Duodenal mucosa (tissue), 2 donors: Measurements from ENCODE around the gene COX17.

Source experiments
- H3K27ac ChIP-seq: one replicate; pipeline ENCODE4 v1.7.0; 2013; ENCODE audit warnings: low read depth, low read length
- H3K27me3 ChIP-seq, 2 donors: one replicate each; pipeline ENCODE4 v1.7.0; 2013; ENCODE audit warnings: low read length in 2 of 2, control low read depth in 1 of 2; ENCODE audit not compliant: insufficient read depth in 2 of 2, control insufficient read depth in 1 of 2
- H3K36me3 ChIP-seq, 2 donors: one replicate each; pipeline ENCODE4 v1.7.0; 2013; ENCODE audit warnings: low read length in 2 of 2, control low read depth in 1 of 2; ENCODE audit not compliant: insufficient read depth in 2 of 2, control insufficient read depth in 1 of 2
- H3K4me1 ChIP-seq, 2 donors: one replicate each; pipeline ENCODE4 v1.7.0; 2013; ENCODE audit warnings: low read length in 2 of 2, control low read depth in 1 of 2; ENCODE audit not compliant: insufficient read depth in 2 of 2, control insufficient read depth in 1 of 2
- H3K4me3 ChIP-seq, 2 donors: one replicate each; pipeline ENCODE4 v1.7.0; 2013; ENCODE audit warnings: low read length in 2 of 2, low read depth in 1 of 2
- H3K9ac ChIP-seq, 2 donors: one replicate each; pipeline ENCODE4 v1.7.0; 2013; ENCODE audit warnings: low read length in 2 of 2, low read depth in 1 of 2
- H3K9me3 ChIP-seq, 2 donors: one replicate each; pipeline ENCODE4 v1.7.0; 2013; ENCODE audit warnings: low read length in 2 of 2, control low read depth in 1 of 2; ENCODE audit not compliant: control insufficient read depth in 1 of 2

The COX17 gene

DNA sequence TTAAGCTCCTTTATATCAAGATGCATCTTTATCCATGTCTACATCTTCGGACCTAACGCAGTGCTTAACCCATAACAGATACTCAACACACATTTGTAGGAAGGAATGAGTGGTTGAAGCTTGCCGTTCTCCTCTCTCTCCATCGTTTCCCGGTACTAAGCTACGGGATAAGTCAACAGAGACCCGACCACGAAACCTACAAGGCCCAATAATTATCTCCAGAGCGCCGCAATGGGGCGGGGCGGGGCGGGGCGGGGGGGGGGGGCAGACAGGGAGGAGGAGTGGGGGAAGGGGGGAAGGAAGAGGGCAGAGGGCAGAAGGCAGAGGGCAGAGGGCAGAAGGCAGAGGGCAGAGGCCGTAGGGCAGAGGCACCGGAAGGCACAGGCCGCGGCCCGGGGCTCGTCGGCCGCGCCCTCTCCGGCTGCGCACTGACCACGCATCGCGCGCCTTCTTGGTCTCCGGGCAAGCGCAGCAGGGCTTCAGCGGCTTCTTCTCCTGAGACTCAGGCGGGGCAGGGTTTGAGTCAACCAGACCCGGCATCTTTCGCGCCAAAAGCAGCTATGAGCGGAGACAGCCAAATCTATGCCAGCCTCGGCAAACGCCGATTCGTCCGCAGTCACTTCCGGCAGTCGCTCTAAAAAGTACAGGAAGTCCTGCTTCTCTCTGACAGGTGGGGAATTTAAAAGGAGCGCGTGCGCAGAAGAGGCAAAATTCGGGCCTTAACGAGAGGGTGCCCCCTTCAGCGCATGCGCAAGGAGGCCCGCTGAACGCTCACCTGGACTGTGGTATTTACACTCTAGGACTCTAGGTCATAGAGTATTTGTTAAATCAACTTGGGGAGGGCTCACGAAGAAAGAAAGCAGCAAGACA, at the start of gene COX17:
Gene COX17 (minus strand): TSS at position 636 of the 870 bp plus-strand sequence. CDS start 96 bp downstream, at position 540.
- Histone ChIP-seq H3K27me3 (no peaks in the 10 kb centered on the region), H3K9ac (peak within 1 kb of the TSS; percentile 59 to 69), H3K27ac (peak within 1 kb of the TSS; percentile 91), H3K4me3 (peak within 1 kb of the TSS; percentile 72 to 90), H3K36me3 (peaks cover 10 to 25% of the 10 kb centered on the region in 2 donors), H3K4me1 (peaks cover 13 to 15% of the 10 kb centered on the region in 2 donors), H3K9me3 (no peaks in the 10 kb centered on the region)

- no peaks in the 10 kb centered on the region for H3K4me1 ChIP-seq
- no peak overlapping the region for H3K27ac ChIP-seq
- H3K9me3 ChIP-seq, result no peaks in the 10 kb centered on the region
- no peaks in the 10 kb centered on the region for H3K27me3 ChIP-seq
- H3K36me3 ChIP-seq, result no peaks in the 10 kb centered on the region
- no peak overlapping the region for H3K4me3 ChIP-seq
- no peak overlapping the region for H3K9ac ChIP-seq
Measured at GRCh38 chr3:119726909-119727308, 49.7 kb upstream of the COX17 start.

DNA sequence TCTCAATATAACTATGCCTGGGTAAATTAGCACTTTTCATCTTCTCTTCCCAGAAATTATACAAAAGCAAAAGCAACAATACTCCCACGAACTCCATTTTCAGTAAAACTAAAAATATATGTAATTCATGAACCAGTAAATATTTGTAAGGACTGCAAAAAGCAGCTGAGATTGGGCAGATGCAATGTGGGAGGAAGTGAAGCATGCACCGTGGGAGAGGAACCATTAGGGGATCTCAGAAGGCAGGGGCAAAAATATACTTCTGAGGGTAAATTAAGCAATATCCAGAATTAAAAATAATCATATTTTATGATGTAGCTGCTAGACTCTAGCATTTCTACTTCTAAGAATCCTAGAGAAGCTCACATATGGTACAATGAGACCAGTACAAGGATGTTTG, 45.8 kb upstream of the COX17 start:
- H3K4me3 ChIP-seq, result no peak overlapping the region
- H3K4me1 ChIP-seq, result peaks cover 0 to 2% of the 10 kb centered on the region in 2 donors
- H3K9ac ChIP-seq, result no peak overlapping the region
- no peaks in the 10 kb centered on the region for H3K9me3 ChIP-seq
- no peaks in the 10 kb centered on the region for H3K27me3 ChIP-seq
- no peaks in the 10 kb centered on the region for H3K36me3 ChIP-seq
- no peak overlapping the region for H3K27ac ChIP-seq

DNA sequence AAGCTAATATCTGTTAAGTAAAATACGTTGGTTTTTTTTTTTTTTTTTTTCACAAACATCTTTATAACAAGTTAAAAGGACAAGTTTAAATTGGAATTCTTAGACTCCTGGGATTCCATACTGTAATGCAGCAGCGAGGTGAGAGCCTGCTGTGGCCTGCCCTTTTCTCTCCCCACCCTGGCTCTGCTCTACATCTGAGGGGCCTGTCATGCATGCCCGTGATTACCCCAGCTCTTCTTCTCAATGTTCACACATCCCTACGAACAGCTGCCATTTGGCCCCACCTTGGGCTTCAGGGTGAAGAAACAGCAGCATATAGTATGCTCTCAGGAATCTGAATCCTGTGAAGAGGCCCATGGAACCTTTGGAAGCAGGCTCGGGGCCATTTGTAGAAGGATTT, 40.3 kb upstream of the COX17 start:
- Histone ChIP-seq H3K36me3 (no peaks in the 10 kb centered on the region), H3K4me3 (no peak overlapping the region), H3K27me3 (no peaks in the 10 kb centered on the region), H3K9me3 (no peaks in the 10 kb centered on the region), H3K9ac (no peak overlapping the region), H3K4me1 (peaks cover 9 to 14% of the 10 kb centered on the region in 2 donors), H3K27ac (no peak overlapping the region)

GRCh38 chr3:119716998-119717397, 39.8 kb upstream of the COX17 start:
- H3K4me1 ChIP-seq, result peaks cover 9 to 14% of the 10 kb centered on the region in 2 donors
- H3K9ac ChIP-seq, result no peak overlapping the region
- H3K36me3 ChIP-seq, result no peaks in the 10 kb centered on the region
- no peak overlapping the region for H3K4me3 ChIP-seq
- no peak overlapping the region for H3K27ac ChIP-seq
- no peaks in the 10 kb centered on the region for H3K9me3 ChIP-seq
- no peaks in the 10 kb centered on the region for H3K27me3 ChIP-seq

GRCh38 chr3:119715105-119715504, 37.9 kb upstream of the COX17 start:
- no peak overlapping the region for H3K27ac ChIP-seq
- no peaks in the 10 kb centered on the region for H3K9me3 ChIP-seq
- H3K9ac ChIP-seq, result no peak overlapping the region
- H3K27me3 ChIP-seq, result no peaks in the 10 kb centered on the region
- no peak overlapping the region for H3K4me3 ChIP-seq
- no peaks in the 10 kb centered on the region for H3K36me3 ChIP-seq
- peaks cover 9 to 14% of the 10 kb centered on the region in 2 donors for H3K4me1 ChIP-seq

GRCh38 chr3:119703820-119704531, 26.8 kb upstream of the COX17 start:
- peaks cover 0 to 2% of the 10 kb centered on the region in 2 donors for H3K9me3 ChIP-seq
- H3K27me3 ChIP-seq, result no peaks in the 10 kb centered on the region
- H3K4me3 ChIP-seq, result no peak overlapping the region
- H3K27ac ChIP-seq, result no peak overlapping the region
- H3K4me1 ChIP-seq, result peaks cover 16 to 21% of the 10 kb centered on the region in 2 donors
- H3K36me3 ChIP-seq, result no peaks in the 10 kb centered on the region
- no peak overlapping the region for H3K9ac ChIP-seq

GRCh38 chr3:119702530-119703527, 25.6 kb upstream of the COX17 start, which contains the start of gene CFAP91:
Gene CFAP91 (plus strand): TSS chr3:119703022. CDS start chr3:119703099, 77 bp downstream.
- Histone ChIP-seq H3K27me3 (no peaks in the 10 kb centered on the region), H3K27ac (no peak within 1 kb of the TSS), H3K36me3 (no peaks in the 10 kb centered on the region), H3K9me3 (peaks cover 0 to 2% of the 10 kb centered on the region in 2 donors), H3K9ac (peak within 1 kb of the TSS; percentile 20 to 48), H3K4me3 (peak within 1 kb of the TSS; percentile 69 to 75), H3K4me1 (peaks cover 16 to 21% of the 10 kb centered on the region in 2 donors)

GRCh38 chr3:119700920-119701734, 23.9 kb upstream of the COX17 start:
- Histone ChIP-seq H3K4me1 (peaks cover 16 to 21% of the 10 kb centered on the region in 2 donors), H3K27ac (no peak overlapping the region)

More at GRCh38 chr3:119700920-119701734, 23.9 kb upstream of the COX17 start:
- no peaks in the 10 kb centered on the region for H3K27me3 ChIP-seq
- peaks cover 0 to 2% of the 10 kb centered on the region in 2 donors for H3K9me3 ChIP-seq
- no peak overlapping the region for H3K9ac ChIP-seq
- peak overlapping the region in 1 of 2 donors; percentile 34 for H3K4me3 ChIP-seq
- no peaks in the 10 kb centered on the region for H3K36me3 ChIP-seq
